ENCODE data around the gene ZNF677. TPM values are rescaled to one million over a fixed set of nuclear protein-coding genes. Genes with fewer than 3 reads are reported as not detected.
"Not testable (repeated sequence)": the region's sequence is repeated elsewhere in the genome, so short reads cannot be mapped to it uniquely, and the experiment has no call there.

Gene ZNF677
- total RNA-seq (10 to 100 TPM; 15.8 to 28.5 (median 20.5) TPM), polyA plus RNA-seq (10 to 100 TPM in 1 of 3 donors, 1 to 10 TPM in 2; 1.8 to 10.2 (median 5.7) TPM)

DNA sequence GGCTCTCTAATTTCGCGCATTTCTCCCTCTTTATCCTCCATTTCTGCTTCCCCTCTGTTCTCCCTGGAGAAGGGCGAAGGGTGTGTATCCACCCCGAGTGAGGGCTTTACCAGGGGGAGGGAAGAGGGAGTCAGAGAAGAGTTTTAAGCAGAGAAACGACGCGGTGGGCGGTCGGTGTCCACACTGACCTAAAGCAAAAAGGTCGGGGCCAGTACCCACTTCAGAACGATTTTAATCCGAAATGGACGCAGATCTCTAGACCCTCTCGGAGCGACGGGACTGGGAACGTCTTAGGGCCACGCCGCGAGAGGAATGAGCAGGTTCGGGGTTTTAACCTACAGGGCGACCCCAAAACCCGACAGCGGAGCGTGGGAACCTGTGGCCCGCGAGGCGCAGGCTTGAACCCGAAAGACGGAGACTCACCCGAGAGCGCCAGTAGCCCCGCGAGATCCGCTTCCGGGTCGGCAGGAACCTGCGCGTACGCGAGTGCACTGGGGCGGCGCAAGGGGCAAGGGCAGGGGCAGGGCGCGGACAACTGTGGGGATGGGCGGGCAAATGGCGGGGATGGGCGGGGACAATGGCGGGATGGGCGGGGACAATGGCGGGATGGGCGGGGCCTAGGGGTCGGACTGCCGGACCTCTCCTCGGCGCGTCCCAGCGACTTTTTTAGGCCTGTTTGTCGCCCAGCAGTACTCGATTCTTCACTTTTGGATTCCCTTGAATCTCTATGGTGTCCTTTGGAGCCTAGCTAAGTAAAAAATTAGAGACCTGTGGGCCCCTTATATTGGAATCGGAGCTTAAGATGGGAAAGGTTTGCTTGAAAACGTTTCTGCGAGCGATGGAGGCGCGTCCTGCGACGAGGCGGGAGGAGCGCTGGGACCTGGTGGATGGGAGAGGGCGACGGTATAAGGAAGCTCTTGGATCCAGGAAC lies at the start of gene ZNF677:
Gene ZNF677, minus strand, starts transcription at position 463 of the 931 bp plus-strand sequence. CDS start 3,323 bp downstream, outside the sequence.
- peak within 1 kb of the TSS; percentile 74 to 84 (median 75) for H3K4me3 ChIP-seq
- H3K27ac ChIP-seq: peak within 1 kb of the TSS; percentile 78 to 86 (median 82)
- DNase-seq: peak; percentile 96
- peaks cover 0 to 16% (median 3%) of the 10 kb centered on the region in 4 donors for H3K9me3 ChIP-seq
- H3K4me1 ChIP-seq: peaks cover 0 to 15% (median 10%) of the 10 kb centered on the region in 4 donors
- WGBS, 2 donors: 5 to 12% methylated on average over 72 of the region's 72 CpGs
- peaks cover 15 to 34% (median 22%) of the 10 kb centered on the region in 4 donors for H3K36me3 ChIP-seq
- intact Hi-C loops (cut with DNase I): loop anchor here (1.0 to 5.0 kb wide), 2 partner anchors 57 to 73 kb away; no protein-coding TSS in a partner anchor
- no peaks in the 10 kb centered on the region for H3K27me3 ChIP-seq
- TF ChIP-seq POLR2A (IDR thresholded peaks at IDR 0.05): peak in 1 of 2 donors; percentile 58
- TF ChIP-seq EP300 (IDR thresholded peaks at IDR 0.05): no peak
- peak; percentile 40 to 85 (median 78) for TF ChIP-seq POLR2AphosphoS5 (IDR thresholded peaks at IDR 0.05)

- intact Hi-C loops (cut with DNase I); H3K9me3 ChIP-seq; H3K4me1 ChIP-seq; DNase-seq; H3K27ac ChIP-seq; H3K36me3 ChIP-seq; H3K27me3 ChIP-seq; H3K4me3 ChIP-seq: not testable (repeated sequence)
- 57% methylated on average over 1 to 2 of the region's 8 CpGs for WGBS, 2 donors
Observed at GRCh38 chr19:53301341-53301740, 46.7 kb upstream of the ZNF677 start.

GRCh38 chr19:53294786-53295441 lies 40.2 kb upstream of the ZNF677 start:
- Histone ChIP-seq H3K4me1 (no peaks in the 10 kb centered on the region), H3K9me3 (peaks cover 0 to 21% (median 17%) of the 10 kb centered on the region in 4 donors), H3K36me3 (no peaks in the 10 kb centered on the region), H3K4me3 (no peak overlapping the region), H3K27ac (no peak overlapping the region), H3K27me3 (no peaks in the 10 kb centered on the region)
- intact Hi-C loops (cut with DNase I): no loop called here
- 87 to 92% methylated on average over 7 of the region's 7 CpGs for WGBS, 2 donors
- no peak for TF ChIP-seq POLR2AphosphoS5 (IDR thresholded peaks at IDR 0.05)
- no peak for TF ChIP-seq EP300 (IDR thresholded peaks at IDR 0.05)
- TF ChIP-seq CTCF (IDR thresholded peaks at IDR 0.05): no peak
- no peak for TF ChIP-seq POLR2A (IDR thresholded peaks at IDR 0.05)
- no peak for DNase-seq

DNA sequence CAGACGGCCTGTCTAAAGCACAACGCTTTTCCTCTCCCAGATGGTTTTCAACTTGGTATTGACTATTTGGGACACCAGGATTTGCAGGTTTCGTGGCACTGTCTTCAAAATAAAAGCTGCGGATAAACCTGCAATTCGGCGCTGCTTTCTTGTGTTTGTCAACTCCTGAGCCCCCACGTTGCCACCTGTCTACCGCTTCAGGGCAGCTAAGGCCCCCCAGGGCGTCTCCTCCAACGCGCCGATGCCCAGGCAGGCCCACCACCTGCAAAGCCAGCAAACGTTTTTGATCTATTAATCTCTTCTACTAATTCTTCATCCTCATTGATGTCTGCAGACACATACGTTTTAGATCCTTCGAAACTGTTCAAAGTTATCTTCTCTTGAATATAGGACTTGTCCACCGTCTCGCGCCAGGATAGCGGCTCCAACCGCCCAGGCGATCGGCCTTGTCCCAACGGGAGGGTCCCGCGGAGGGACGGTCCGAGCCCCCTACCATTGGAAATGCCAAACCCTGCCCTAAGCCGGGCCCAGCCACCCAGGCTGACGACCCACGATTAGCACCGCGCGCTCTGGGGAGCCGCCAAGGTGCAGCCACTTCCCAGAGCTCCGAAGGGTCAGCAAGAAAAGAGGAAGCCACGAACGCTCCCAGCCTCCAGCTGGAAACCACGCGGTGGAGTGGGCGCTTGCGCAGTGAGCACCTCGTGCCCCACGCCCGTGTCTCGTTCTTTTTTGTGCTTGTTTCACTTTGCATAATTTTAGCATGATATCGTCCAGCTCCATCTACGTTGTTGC lies 36.3 kb upstream of the ZNF677 start:
- Histone ChIP-seq H3K4me1 (no peaks in the 10 kb centered on the region), H3K36me3 (no peaks in the 10 kb centered on the region), H3K4me3 (no peak overlapping the region), H3K27me3 (no peaks in the 10 kb centered on the region), H3K27ac (no peak overlapping the region), H3K9me3 (peaks cover 0 to 21% (median 17%) of the 10 kb centered on the region in 4 donors)
- intact Hi-C loops (cut with DNase I): no loop called here
- no peak for DNase-seq
- TF ChIP-seq EP300 (IDR thresholded peaks at IDR 0.05): no peak
- TF ChIP-seq POLR2A (IDR thresholded peaks at IDR 0.05): no peak
- no peak for TF ChIP-seq POLR2AphosphoS5 (IDR thresholded peaks at IDR 0.05)
- no peak for TF ChIP-seq CTCF (IDR thresholded peaks at IDR 0.05)
- 92 to 94% methylated on average over 47 of the region's 47 CpGs for WGBS, 2 donors

- peaks cover 0 to 4% (median 0%) of the 10 kb centered on the region in 4 donors for H3K9me3 ChIP-seq
- H3K4me1 ChIP-seq: no peaks in the 10 kb centered on the region
- TF ChIP-seq EP300 (IDR thresholded peaks at IDR 0.05): no peak
- TF ChIP-seq CTCF (IDR thresholded peaks at IDR 0.05): no peak
- no peak for TF ChIP-seq POLR2A (IDR thresholded peaks at IDR 0.05)
- no peak for TF ChIP-seq POLR2AphosphoS5 (IDR thresholded peaks at IDR 0.05)
- no peak overlapping the region for H3K4me3 ChIP-seq
- H3K27me3 ChIP-seq: no peaks in the 10 kb centered on the region
- H3K36me3 ChIP-seq: no peaks in the 10 kb centered on the region
- DNase-seq: no peak
- 71 to 78% methylated on average over 4 of the region's 4 CpGs for WGBS, 2 donors
- no peak overlapping the region for H3K27ac ChIP-seq
- intact Hi-C loops (cut with DNase I): no loop called here
Observed at GRCh38 chr19:53285087-53285486, 30.4 kb upstream of the ZNF677 start.

DNA sequence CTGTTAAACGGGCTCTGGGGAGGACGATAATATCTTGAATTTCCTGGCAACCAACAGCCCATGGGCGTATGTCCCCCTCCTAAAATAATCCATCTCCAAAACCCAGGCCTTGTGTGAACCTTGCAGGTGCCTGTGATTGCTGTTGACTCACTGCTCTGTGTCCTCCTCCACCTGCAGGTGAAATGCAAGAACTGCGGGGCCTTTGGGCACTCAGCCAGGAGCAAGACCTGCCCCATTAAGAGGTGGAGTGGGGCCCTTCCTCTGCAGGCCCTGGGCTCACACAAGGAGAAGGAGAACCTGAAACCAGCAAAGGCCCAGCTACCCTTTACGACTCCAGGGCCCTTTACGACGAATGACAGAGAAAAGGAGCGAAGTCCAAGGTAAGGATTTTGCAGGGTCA lies 27.3 kb upstream of the ZNF677 start:
- intact Hi-C loops (cut with DNase I); H3K27ac ChIP-seq; H3K27me3 ChIP-seq; H3K36me3 ChIP-seq; H3K4me1 ChIP-seq; DNase-seq; H3K4me3 ChIP-seq; H3K9me3 ChIP-seq: not testable (repeated sequence)
- WGBS, 2 donors: 52 to 73% methylated on average over 1 to 4 of the region's 8 CpGs
